Thymus (tissue), 2 donors: Measurements from ENCODE around the gene BBS12. TPM values are rescaled to one million over a fixed set of nuclear protein-coding genes. Genes with fewer than 3 reads are reported as not detected.

Source experiments
- polyA plus RNA-seq: library from polyadenylated mRNA; stranded (reverse); fragments of 200-250 nt; gene quantifications from one replicate; pipeline ENCODE4 v1.2.3, GENCODE V29; 2013
- total RNA-seq: library from RNA; stranded (reverse); fragments of 120-200 nt; gene quantifications from one replicate; pipeline ENCODE4 v1.2.4, GENCODE V29; 2013
- donor health status: healthy.

Gene BBS12
- total and polyA plus RNA-seq, 2 donors: 3.3 to 3.9 TPM

Other genes starting within 250 kb of the BBS12 start
- gene IL21, start 111.6 kb upstream of the BBS12 start, total RNA-seq: 0.19 TPM
- gene IL21, start 111.6 kb upstream of the BBS12 start, polyA plus RNA-seq: 0.48 TPM
- 2.0 TPM for gene FGF2, start 94.1 kb downstream of the BBS12 start, total RNA-seq
- 3.7 TPM for gene FGF2, start 94.1 kb downstream of the BBS12 start, polyA plus RNA-seq
- 6.8 TPM for gene NUDT6, start 189.9 kb downstream of the BBS12 start, total RNA-seq
- 12.3 TPM for gene NUDT6, start 189.9 kb downstream of the BBS12 start, polyA plus RNA-seq